Loucy (cell line): ENCODE measurements around the gene PHC1.
"Not testable (repeated sequence)": the region's sequence is repeated elsewhere in the genome, so short reads cannot be mapped to it uniquely, and the experiment has no call there.

Experiments
- CTCF ChIP-seq: fragments of 200-600 bp; sonication (generic); conservative IDR thresholded peaks from 2 replicates; pipeline ENCODE4 v1.5.1; 2014; ENCODE audit warnings: mild to moderate bottlenecking, antibody characterized with exemption, low read length
- EZH2phosphoT487 ChIP-seq: fragments of 200-600 bp; IDR thresholded peaks from 2 replicates; pipeline ENCODE4 v1.6.1; 2018; ENCODE audit warnings: antibody characterized with exemption, mild to moderate bottlenecking, moderate library complexity, borderline replicate concordance

GRCh38 chr12:8934080-8934479 lies 19.8 kb downstream of the PHC1 start:
- TF ChIP-seq CTCF, EZH2phosphoT487: not testable (repeated sequence)
